BE2C (cell line): ENCODE measurements around the gene LRRC25.

Source experiments
- DNase-seq: peaks from one replicate; pipeline ENCODE4 v3.0.0-alpha.2; 2020
- H3K27me3 ChIP-seq: fragments of 250-450 bp; sonication (Bioruptor Pico); 2 replicates; pipeline ENCODE4 v1.5.1; 2020; ENCODE audit warnings: mild to moderate bottlenecking
- H3K36me3 ChIP-seq: fragments of 250-450 bp; sonication (Bioruptor Pico); 2 replicates; pipeline ENCODE4 v1.5.1; 2020; ENCODE audit warnings: mild to moderate bottlenecking
- H3K4me1 ChIP-seq: fragments of 250-450 bp; sonication (Bioruptor Pico); 2 replicates; pipeline ENCODE4 v1.5.1; 2020
- H3K4me3 ChIP-seq: 2 replicates; pipeline ENCODE4 v1.5.1; 2011; ENCODE audit warnings: low read depth, low read length
- H3K9me3 ChIP-seq: fragments of 250-450 bp; sonication (Bioruptor Pico); 2 replicates; pipeline ENCODE4 v1.5.1; 2020
- CTCF ChIP-seq: IDR thresholded peaks from 2 replicates; pipeline ENCODE4 v1.5.1; 2012; ENCODE audit warnings: mild to moderate bottlenecking, low read depth, low read length

The LRRC25 gene

GRCh38 chr19:18433015-18433691 lies 35.7 kb upstream of the LRRC25 start:
- Histone ChIP-seq H3K4me1 (peaks cover 41% of the 10 kb centered on the region), H3K27me3 (no peaks in the 10 kb centered on the region), H3K4me3 (peak overlapping the region; percentile 59), H3K9me3 (no peaks in the 10 kb centered on the region), H3K36me3 (peaks cover 33% of the 10 kb centered on the region)
- no peak for TF ChIP-seq CTCF
- peak; percentile 81 for DNase-seq

- Histone ChIP-seq H3K36me3 (peaks cover 35% of the 10 kb centered on the region), H3K9me3 (no peaks in the 10 kb centered on the region), H3K4me1 (peaks cover 46% of the 10 kb centered on the region), H3K4me3 (peak overlapping the region; percentile 59), H3K27me3 (no peaks in the 10 kb centered on the region)
- no peak for TF ChIP-seq CTCF
- no peak for DNase-seq
Observed at GRCh38 chr19:18432275-18433014, 35.0 kb upstream of the LRRC25 start.

- TF ChIP-seq CTCF, result no peak
- Histone ChIP-seq H3K4me1 (peaks cover 44% of the 10 kb centered on the region), H3K36me3 (peaks cover 35% of the 10 kb centered on the region), H3K27me3 (no peaks in the 10 kb centered on the region), H3K9me3 (no peaks in the 10 kb centered on the region), H3K4me3 (no peak overlapping the region; the same call in 1 of the 2 replicates)
- DNase-seq, result peak; percentile 42
Observed at GRCh38 chr19:18431351-18432197, 34.2 kb upstream of the LRRC25 start.

GRCh38 chr19:18430417-18431144 lies 33.2 kb upstream of the LRRC25 start:
- H3K4me3 ChIP-seq, result no peak overlapping the region
- DNase-seq, result peak; percentile 20
- H3K27me3 ChIP-seq, result no peaks in the 10 kb centered on the region
- no peak for TF ChIP-seq CTCF
- H3K9me3 ChIP-seq, result no peaks in the 10 kb centered on the region
- peaks cover 29% of the 10 kb centered on the region for H3K36me3 ChIP-seq
- H3K4me1 ChIP-seq, result peaks cover 43% of the 10 kb centered on the region

- Histone ChIP-seq H3K4me3 (peak overlapping the region; percentile 60), H3K36me3 (peaks cover 21% of the 10 kb centered on the region), H3K27me3 (no peaks in the 10 kb centered on the region), H3K9me3 (no peaks in the 10 kb centered on the region), H3K4me1 (peaks cover 43% of the 10 kb centered on the region)
- DNase-seq, result peak; percentile 24
- TF ChIP-seq CTCF, result no peak
Observed at GRCh38 chr19:18429717-18430416, 32.4 kb upstream of the LRRC25 start.
